T-helper 2 cell treated with Interferon-gamma antibody and Interleukin-4, amounts not matched to agents 5 μg/mL and 100 μg/mL, for 36 hours (primary cell): ENCODE measurements around the gene COLEC11.
"Not testable (repeated sequence)": the region's sequence is repeated elsewhere in the genome, so short reads cannot be mapped to it uniquely, and the experiment has no call there.

Experiments
- DNase-seq: peaks from one replicate; pipeline ENCODE4 v3.0.0; 2021; ENCODE audit warnings: low spot score
- H3K27ac Mint-ChIP-seq: one replicate; pipeline ENCODE4 v1.8.0; 2021; ENCODE audit warnings: mild to moderate bottlenecking, mixed read lengths
- H3K27me3 Mint-ChIP-seq: one replicate; pipeline ENCODE4 v1.8.0; 2021; ENCODE audit warnings: low read depth, mixed read lengths
- H3K36me3 Mint-ChIP-seq: one replicate; pipeline ENCODE4 v1.8.0; 2021; ENCODE audit warnings: low read depth, mixed read lengths
- H3K4me1 Mint-ChIP-seq: one replicate; pipeline ENCODE4 v1.8.0; 2021; ENCODE audit warnings: low read depth, mixed read lengths
- H3K4me3 Mint-ChIP-seq: one replicate; pipeline ENCODE4 v1.8.0; 2022; ENCODE audit warnings: mild to moderate bottlenecking, moderate library complexity, mixed read lengths
- H3K9me3 Mint-ChIP-seq: one replicate; pipeline ENCODE4 v1.8.0; 2021; ENCODE audit warnings: mixed read lengths

Gene COLEC11

GRCh38 chr2:3628800-3629199, 33.9 kb downstream of the COLEC11 start:
- H3K27me3 Mint-ChIP-seq: peaks cover 2% of the 10 kb centered on the region
- H3K27ac Mint-ChIP-seq: no peak overlapping the region
- no peaks in the 10 kb centered on the region for H3K9me3 Mint-ChIP-seq
- no peak for DNase-seq
- H3K4me1 Mint-ChIP-seq: no peaks in the 10 kb centered on the region
- H3K36me3 Mint-ChIP-seq: no peaks in the 10 kb centered on the region
- H3K4me3 Mint-ChIP-seq: no peak overlapping the region

GRCh38 chr2:3630631-3631030, 35.7 kb downstream of the COLEC11 start:
- Mint-ChIP-seq H3K4me3 (no peak overlapping the region), H3K9me3 (no peaks in the 10 kb centered on the region), H3K4me1 (no peaks in the 10 kb centered on the region), H3K27me3 (no peaks in the 10 kb centered on the region), H3K36me3 (no peaks in the 10 kb centered on the region), H3K27ac (no peak overlapping the region)
- no peak for DNase-seq

- no peaks in the 10 kb centered on the region for H3K27me3 Mint-ChIP-seq
- no peak overlapping the region for H3K27ac Mint-ChIP-seq
- H3K4me3 Mint-ChIP-seq: no peak overlapping the region
- H3K4me1 Mint-ChIP-seq: no peaks in the 10 kb centered on the region
- H3K9me3 Mint-ChIP-seq: no peaks in the 10 kb centered on the region
- no peaks in the 10 kb centered on the region for H3K36me3 Mint-ChIP-seq
- DNase-seq: no peak
These were observed 36.4 kb downstream of the COLEC11 start for GRCh38 chr2:3631161-3631850.

- no peaks in the 10 kb centered on the region for H3K27me3 Mint-ChIP-seq
- no peaks in the 10 kb centered on the region for H3K36me3 Mint-ChIP-seq
- no peak overlapping the region for H3K27ac Mint-ChIP-seq
- no peaks in the 10 kb centered on the region for H3K9me3 Mint-ChIP-seq
- H3K4me3 Mint-ChIP-seq: no peak overlapping the region
- no peak for DNase-seq
- no peaks in the 10 kb centered on the region for H3K4me1 Mint-ChIP-seq
These were observed 37.1 kb downstream of the COLEC11 start for GRCh38 chr2:3631851-3632659.

GRCh38 chr2:3633089-3633981, 38.4 kb downstream of the COLEC11 start:
- no peaks in the 10 kb centered on the region for H3K9me3 Mint-ChIP-seq
- H3K27me3 Mint-ChIP-seq: no peaks in the 10 kb centered on the region
- no peaks in the 10 kb centered on the region for H3K36me3 Mint-ChIP-seq
- DNase-seq: no peak
- H3K4me3 Mint-ChIP-seq: no peak overlapping the region
- H3K27ac Mint-ChIP-seq: no peak overlapping the region
- no peaks in the 10 kb centered on the region for H3K4me1 Mint-ChIP-seq

GRCh38 chr2:3633982-3634595, 39.2 kb downstream of the COLEC11 start:
- no peaks in the 10 kb centered on the region for H3K36me3 Mint-ChIP-seq
- H3K4me3 Mint-ChIP-seq: no peak overlapping the region
- no peaks in the 10 kb centered on the region for H3K27me3 Mint-ChIP-seq
- DNase-seq: no peak
- H3K9me3 Mint-ChIP-seq: no peaks in the 10 kb centered on the region
- no peak overlapping the region for H3K27ac Mint-ChIP-seq
- H3K4me1 Mint-ChIP-seq: no peaks in the 10 kb centered on the region

GRCh38 chr2:3634596-3635121, 39.7 kb downstream of the COLEC11 start:
- H3K9me3 Mint-ChIP-seq: no peaks in the 10 kb centered on the region
- H3K36me3 Mint-ChIP-seq: no peaks in the 10 kb centered on the region
- no peak overlapping the region for H3K27ac Mint-ChIP-seq
- no peak for DNase-seq
- no peaks in the 10 kb centered on the region for H3K27me3 Mint-ChIP-seq
- H3K4me3 Mint-ChIP-seq: no peak overlapping the region
- H3K4me1 Mint-ChIP-seq: no peaks in the 10 kb centered on the region

GRCh38 chr2:3635171-3635974, 40.5 kb downstream of the COLEC11 start:
- no peaks in the 10 kb centered on the region for H3K9me3 Mint-ChIP-seq
- no peak overlapping the region for H3K27ac Mint-ChIP-seq
- no peaks in the 10 kb centered on the region for H3K27me3 Mint-ChIP-seq
- no peaks in the 10 kb centered on the region for H3K36me3 Mint-ChIP-seq
- no peaks in the 10 kb centered on the region for H3K4me1 Mint-ChIP-seq
- no peak overlapping the region for H3K4me3 Mint-ChIP-seq
- no peak for DNase-seq

GRCh38 chr2:3635975-3636327, 41.0 kb downstream of the COLEC11 start:
- not testable (repeated sequence) for H3K36me3 Mint-ChIP-seq, DNase-seq, H3K4me3 Mint-ChIP-seq, H3K9me3 Mint-ChIP-seq, H3K27ac Mint-ChIP-seq, H3K4me1 Mint-ChIP-seq, H3K27me3 Mint-ChIP-seq

GRCh38 chr2:3636586-3637310, 41.8 kb downstream of the COLEC11 start:
- Mint-ChIP-seq H3K27me3 (no peaks in the 10 kb centered on the region), H3K4me1 (no peaks in the 10 kb centered on the region), H3K27ac (no peak overlapping the region), H3K9me3 (no peaks in the 10 kb centered on the region), H3K36me3 (no peaks in the 10 kb centered on the region), H3K4me3 (no peak overlapping the region)
- no peak for DNase-seq

- no peak for DNase-seq
- no peaks in the 10 kb centered on the region for H3K9me3 Mint-ChIP-seq
- no peak overlapping the region for H3K27ac Mint-ChIP-seq
- H3K4me3 Mint-ChIP-seq: no peak overlapping the region
- no peaks in the 10 kb centered on the region for H3K4me1 Mint-ChIP-seq
- H3K27me3 Mint-ChIP-seq: no peaks in the 10 kb centered on the region
- H3K36me3 Mint-ChIP-seq: no peaks in the 10 kb centered on the region
These were observed 42.4 kb downstream of the COLEC11 start for GRCh38 chr2:3637311-3637675.

GRCh38 chr2:3637692-3638455, 43.0 kb downstream of the COLEC11 start:
- H3K4me1 Mint-ChIP-seq: no peaks in the 10 kb centered on the region
- H3K27me3 Mint-ChIP-seq: no peaks in the 10 kb centered on the region
- H3K4me3 Mint-ChIP-seq: no peak overlapping the region
- no peak overlapping the region for H3K27ac Mint-ChIP-seq
- no peaks in the 10 kb centered on the region for H3K36me3 Mint-ChIP-seq
- DNase-seq: no peak
- H3K9me3 Mint-ChIP-seq: no peaks in the 10 kb centered on the region
